Measurements from ENCODE around the gene CDK14. TPM values are rescaled to one million over a fixed set of nuclear protein-coding genes. Genes with fewer than 3 reads are reported as not detected.

The CDK14 gene
- total RNA-seq, 2 experiments from 2014 or later, result 0.05 to 0.27 TPM

GRCh38 chr7:90760892-90761291, 164.8 kb downstream of the CDK14 start:
- ChIA-PET POLR2A (no interaction called here), CTCF (no interaction called here)
- H3K4me1 Mint-ChIP-seq (ENCODE audit: low read depth), result no peaks in the 10 kb centered on the region
- no peak overlapping the region for H3K27ac Mint-ChIP-seq
- no peaks in the 10 kb centered on the region for H3K36me3 Mint-ChIP-seq (ENCODE audit: low read depth)
- DNase-seq, result no peak
- intact Hi-C loops (cut with micrococcal nuclease), result no loop called here
- no peak overlapping the region for H3K4me3 Mint-ChIP-seq
- ATAC-seq, result no peak
- TF ChIP-seq, protein P1, sequence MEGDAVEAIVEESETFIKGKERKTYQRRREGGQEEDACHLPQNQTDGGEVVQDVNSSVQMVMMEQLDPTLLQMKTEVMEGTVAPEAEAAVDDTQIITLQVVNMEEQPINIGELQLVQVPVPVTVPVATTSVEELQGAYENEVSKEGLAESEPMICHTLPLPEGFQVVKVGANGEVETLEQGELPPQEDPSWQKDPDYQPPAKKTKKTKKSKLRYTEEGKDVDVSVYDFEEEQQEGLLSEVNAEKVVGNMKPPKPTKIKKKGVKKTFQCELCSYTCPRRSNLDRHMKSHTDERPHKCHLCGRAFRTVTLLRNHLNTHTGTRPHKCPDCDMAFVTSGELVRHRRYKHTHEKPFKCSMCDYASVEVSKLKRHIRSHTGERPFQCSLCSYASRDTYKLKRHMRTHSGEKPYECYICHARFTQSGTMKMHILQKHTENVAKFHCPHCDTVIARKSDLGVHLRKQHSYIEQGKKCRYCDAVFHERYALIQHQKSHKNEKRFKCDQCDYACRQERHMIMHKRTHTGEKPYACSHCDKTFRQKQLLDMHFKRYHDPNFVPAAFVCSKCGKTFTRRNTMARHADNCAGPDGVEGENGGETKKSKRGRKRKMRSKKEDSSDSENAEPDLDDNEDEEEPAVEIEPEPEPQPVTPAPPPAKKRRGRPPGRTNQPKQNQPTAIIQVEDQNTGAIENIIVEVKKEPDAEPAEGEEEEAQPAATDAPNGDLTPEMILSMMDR (IDR thresholded peaks at IDR 0.05), result no peak
- peaks cover 2% of the 10 kb centered on the region for H3K27me3 Mint-ChIP-seq
- no peaks in the 10 kb centered on the region for H3K9me3 Mint-ChIP-seq

GRCh38 chr7:90761584-90761983, 165.5 kb downstream of the CDK14 start:
- ATAC-seq (no peak), DNase-seq (no peak)
- H3K27ac Mint-ChIP-seq, result no peak overlapping the region
- no peaks in the 10 kb centered on the region for H3K9me3 Mint-ChIP-seq
- TF ChIP-seq, protein P1 (IDR thresholded peaks at IDR 0.05), result no peak
- peaks cover 2% of the 10 kb centered on the region for H3K27me3 Mint-ChIP-seq
- H3K4me1 Mint-ChIP-seq (ENCODE audit: low read depth), result no peaks in the 10 kb centered on the region
- ChIA-PET CTCF (no interaction called here), POLR2A (no interaction called here)
- intact Hi-C loops (cut with micrococcal nuclease), result no loop called here
- no peaks in the 10 kb centered on the region for H3K36me3 Mint-ChIP-seq (ENCODE audit: low read depth)
- H3K4me3 Mint-ChIP-seq, result no peak overlapping the region

- Mint-ChIP-seq H3K27me3 (peaks cover 2% of the 10 kb centered on the region), H3K27ac (no peak overlapping the region), H3K36me3 (ENCODE audit: low read depth) (no peaks in the 10 kb centered on the region), H3K9me3 (no peaks in the 10 kb centered on the region), H3K4me3 (no peak overlapping the region), H3K4me1 (ENCODE audit: low read depth) (no peaks in the 10 kb centered on the region)
- DNase-seq (no peak), ATAC-seq (no peak)
- intact Hi-C loops (cut with micrococcal nuclease), result no loop called here
- CTCF ChIA-PET, result no interaction called here
- POLR2A ChIA-PET, result no interaction called here
- TF ChIP-seq, protein P1 (IDR thresholded peaks at IDR 0.05), result no peak
These were observed 167.0 kb downstream of the CDK14 start for GRCh38 chr7:90763108-90763507.

- Mint-ChIP-seq H3K27ac (no peak overlapping the region), H3K27me3 (peaks cover 2% of the 10 kb centered on the region), H3K9me3 (no peaks in the 10 kb centered on the region), H3K4me1 (ENCODE audit: low read depth) (no peaks in the 10 kb centered on the region), H3K36me3 (ENCODE audit: low read depth) (no peaks in the 10 kb centered on the region), H3K4me3 (no peak overlapping the region)
- ChIA-PET POLR2A (no interaction called here), CTCF (no interaction called here)
- ATAC-seq, result no peak
- DNase-seq, result no peak
- TF ChIP-seq, protein P1 (IDR thresholded peaks at IDR 0.05), result no peak
- intact Hi-C loops (cut with micrococcal nuclease), result no loop called here
These were observed 168.9 kb downstream of the CDK14 start for GRCh38 chr7:90764848-90765570.

GRCh38 chr7:90766814-90767564, 170.9 kb downstream of the CDK14 start:
- no peaks in the 10 kb centered on the region for H3K36me3 Mint-ChIP-seq (ENCODE audit: low read depth)
- no peak for DNase-seq
- no peaks in the 10 kb centered on the region for H3K9me3 Mint-ChIP-seq
- H3K4me3 Mint-ChIP-seq, result no peak overlapping the region
- H3K27ac Mint-ChIP-seq, result no peak overlapping the region
- CTCF ChIA-PET, result no interaction called here
- no peaks in the 10 kb centered on the region for H3K4me1 Mint-ChIP-seq (ENCODE audit: low read depth)
- TF ChIP-seq, protein P1 (IDR thresholded peaks at IDR 0.05), result no peak
- intact Hi-C loops (cut with micrococcal nuclease), result no loop called here
- H3K27me3 Mint-ChIP-seq, result no peaks in the 10 kb centered on the region
- ATAC-seq, result no peak
- POLR2A ChIA-PET, result no interaction called here
